GM12878 (cell line): ENCODE data around the gene PLCG2. TPM values are rescaled to one million over a fixed set of nuclear protein-coding genes. Genes with fewer than 3 reads are reported as not detected.

Source experiments
- ATAC-seq: fragments of 200-7000 bp; cut with Tn5 transposase; 3 replicates; pipeline ENCODE4 v1.9.1; 2020; ENCODE audit warnings: mild to moderate bottlenecking, moderate library complexity
- BruUV-seq: library from RNA; stranded (reverse); fragments of 400-500 nt; replicated peaks from 2 replicates; lab custom pipeline; 2021; lab: Mats Ljungman, UMichigan
- CTCF ChIA-PET: fragments of 300-600 bp; sonication (Branson Sonifier 250); formaldehyde crosslinking; extraction: SDS; loops from one replicate; lab custom pipeline; 2021; ENCODE audit warnings: inconsistent platforms; lab: Yijun Ruan, JAX
- POLR2A ChIA-PET: fragments of 350-600 bp; formaldehyde crosslinking; extraction: SDS; loops from one replicate; lab custom pipeline; 2021; ENCODE audit warnings: inconsistent platforms; lab: Charles Lee
- RAD21 ChIA-PET: fragments of 300-600 bp; sonication (Branson Sonifier 250); formaldehyde crosslinking; loops from one replicate; lab custom pipeline; 2023; ENCODE audit warnings: antibody characterized with exemption; ENCODE audit not compliant: unreplicated experiment; lab: Charles Lee
- SMC1A ChIA-PET: fragments of 300-600 bp; sonication (Branson Sonifier 250); formaldehyde crosslinking; loops from one replicate; lab custom pipeline; 2023; ENCODE audit not compliant: unreplicated experiment, uncharacterized antibody; lab: Charles Lee
- DNase-seq: peaks from one replicate; pipeline ENCODE4 v3.0.0-alpha.2; 2011; ENCODE audit warnings: low read depth, low spot score
- FAIRE-seq: peaks from 3 replicates; lab custom pipeline; 2011; peaks lifted over from hg19 to GRCh38; lab: Jason Lieb, UNC
- H2AFZ ChIP-seq: 2 replicates; pipeline ENCODE4 v1.6.0; 2011; ENCODE audit warnings: low read depth, low read length, control low read depth; ENCODE audit not compliant: control insufficient read depth
- H3K27ac ChIP-seq: 2 replicates; pipeline ENCODE4 v1.5.1; 2011; ENCODE audit warnings: control low read depth; ENCODE audit not compliant: control insufficient read depth, insufficient read depth
- H3K27me3 ChIP-seq, 2 experiments: replicated peaks in 1 of 2; 2 replicates each; pipeline versions ENCODE4 v1.6.0 to v1.6.1; 2011; ENCODE audit warnings: low read length in 1 of 2; ENCODE audit not compliant: control insufficient read depth in 2 of 2, insufficient read depth in 2 of 2
- H3K36me3 ChIP-seq, 2 experiments: 2 replicates each; pipeline ENCODE4 v1.5.1; 2011; ENCODE audit warnings: low read length in 1 of 2; ENCODE audit not compliant: control insufficient read depth in 2 of 2, insufficient read depth in 2 of 2
- H3K4me1 ChIP-seq: 2 replicates; pipeline ENCODE4 v1.6.1; 2011; ENCODE audit warnings: mild to moderate bottlenecking, low read length, moderate library complexity, mixed read lengths; ENCODE audit not compliant: control insufficient read depth, insufficient read depth
- H3K4me2 ChIP-seq: 2 replicates; pipeline ENCODE4 v1.6.0; 2011; ENCODE audit warnings: control low read depth; ENCODE audit not compliant: control insufficient read depth, insufficient read depth
- H3K4me3 ChIP-seq: fragments of 200-600 bp; sonication (generic); 2 replicates; pipeline ENCODE4 v1.5.1; 2016
- H3K79me2 ChIP-seq: 2 replicates; pipeline ENCODE4 v1.6.0; 2011; ENCODE audit warnings: low read length; ENCODE audit not compliant: control insufficient read depth, insufficient read depth
- H3K9ac ChIP-seq: 2 replicates; pipeline ENCODE4 v1.8.0; 2011; ENCODE audit warnings: low read length, control low read depth, mixed read lengths; ENCODE audit not compliant: control insufficient read depth, insufficient read depth
- H3K9me3 ChIP-seq: replicated peaks from 3 replicates; pipeline ENCODE4 v1.5.1; 2011; ENCODE audit warnings: mild to moderate bottlenecking, low read length; ENCODE audit not compliant: control insufficient read depth, insufficient read depth
- H4K20me1 ChIP-seq: 2 replicates; pipeline ENCODE4 v1.6.0; 2011; ENCODE audit not compliant: control insufficient read depth, insufficient read depth
- BACH1 ChIP-seq: fragments of 450-650 bp; IDR thresholded peaks from 2 replicates; pipeline ENCODE4 v1.6.1; 2017; ENCODE audit warnings: mild to moderate bottlenecking, borderline replicate concordance
- CBX5 ChIP-seq: sonication (generic); IDR thresholded peaks from 2 replicates; pipeline ENCODE4 v1.6.1; 2016; ENCODE audit warnings: low read depth, moderate library complexity, mild to moderate bottlenecking, inconsistent platforms
- CUX1 ChIP-seq: IDR thresholded peaks from 2 replicates; pipeline ENCODE4 v1.6.1; 2012; ENCODE audit warnings: improper control_type of control experiment, low read depth, low read length; ENCODE audit not compliant: insufficient replicate concordance
- HSF1 ChIP-seq: fragments of 150-350 bp; IDR thresholded peaks from 2 replicates; pipeline ENCODE4 v1.6.1; 2014; ENCODE audit warnings: mild to moderate bottlenecking, low read depth, low read length
- IKZF2 ChIP-seq, 2 experiments: fragments of 450-650 bp; IDR thresholded peaks; 2 replicates each; pipeline ENCODE4 v1.6.1; 2017; ENCODE audit warnings: mild to moderate bottlenecking in 2 of 2, moderate library complexity in 2 of 2
- JUND ChIP-seq: IDR thresholded peaks from 2 replicates; pipeline ENCODE4 v1.6.1; 2012; ENCODE audit warnings: low read depth, mild to moderate bottlenecking, low read length, improper control_type of control experiment, moderate library complexity
- MTA2 ChIP-seq: fragments of 450-650 bp; IDR thresholded peaks from 2 replicates; pipeline ENCODE4 v1.6.1; 2016; ENCODE audit warnings: low read depth, mild to moderate bottlenecking, moderate library complexity
- NR2C2 ChIP-seq: IDR thresholded peaks from 2 replicates; pipeline ENCODE4 v1.6.1; 2011; ENCODE audit warnings: borderline replicate concordance, low read depth; ENCODE audit not compliant: control insufficient read depth, insufficient read length
- RB1 ChIP-seq: fragments of 450-650 bp; formaldehyde crosslinking; IDR thresholded peaks from 2 replicates; pipeline ENCODE4 v1.6.1; 2017; ENCODE audit warnings: mild to moderate bottlenecking, borderline replicate concordance
- SKIL ChIP-seq: fragments of 450-650 bp; IDR thresholded peaks from 2 replicates; pipeline ENCODE4 v1.6.1; 2017; ENCODE audit warnings: mild to moderate bottlenecking, low read depth, inconsistent platforms; ENCODE audit not compliant: poor library complexity, severe bottlenecking
- SREBF1 ChIP-seq: IDR thresholded peaks from 2 replicates; pipeline ENCODE4 v1.6.1; 2012; ENCODE audit warnings: mild to moderate bottlenecking, low read length
- STAT3 ChIP-seq: IDR thresholded peaks from 2 replicates; pipeline ENCODE4 v1.6.1; 2011; ENCODE audit warnings: low read depth, low read length, improper control_type of control experiment
- WGBS: methylation state at CpG from one replicate; pipeline ENCODE4 v1.1.6; 2016; ENCODE audit warnings: low lambda C conversion rate; ENCODE audit not compliant: insufficient replicate concordance, insufficient coverage; ENCODE audit errors: missing lambda C conversion rate; 5-methylcytosine and 5-hydroxymethylcytosine counted together
- in situ Hi-C: fragments of 300-500 bp; cut with MboI; formaldehyde crosslinking; loops from 9 replicates; pipeline ENCODE4 v1.14.3; 2018; ENCODE audit warnings: mixed read lengths
- intact Hi-C: fragments of 100-400 bp; cut with micrococcal nuclease; formaldehyde crosslinking; loops from one replicate; pipeline ENCODE4 v1.14.2; 2022; ENCODE audit not compliant: unreplicated experiment
- polyA plus RNA-seq, 11 experiments: library from polyadenylated mRNA; depleted of rRNA in 4 of 11; unstranded in 6 of 11; stranded (reverse) in 5 of 11; fragments of >200 nt; fragmentation: Nextera tagmentation in 4 of 11; fragmentation: Illumina TruSeq in 1 of 11; extraction: Ambion mirVana in 4 of 11; extraction: Trizol in 1 of 11; gene quantifications; 1 replicate in 1 of 11; 2 replicates in 10 of 11; pipeline versions ENCODE4 v1.2.1 to v1.2.3, GENCODE V29; 2011 to 2016; ENCODE audit warnings: inconsistent platforms in 2 of 11, missing spikeins in 2 of 11, low read depth in 1 of 11
- total RNA-seq, 4 experiments: library from RNA; depleted of rRNA in 3 of 4; stranded (reverse); fragments of >200 nt in 3 of 4; fragmentation: Illumina TruSeq in 1 of 4; extraction: Trizol in 1 of 4; gene quantifications; 2 replicates each; pipeline versions ENCODE4 v1.2.1 to v1.2.3, GENCODE V29; 2013 to 2021

Gene PLCG2
- total and polyA plus RNA-seq, 10 of the 15 experiments (the other 5 are each of a cell fraction or from before 2014, with no cell fraction given) = 47.6 to 256 (median 149) TPM

- BruUV-seq = no TSS peak
- ATAC-seq (no peak), FAIRE-seq (no peak), DNase-seq (no peak)
- Histone ChIP-seq H4K20me1 (no peaks in the 10 kb centered on the region), H3K4me1 (no peaks in the 10 kb centered on the region), H3K4me2 (no peak overlapping the region), H3K9ac (no peak overlapping the region), H3K36me3 (peaks cover 42 to 67% of the 10 kb centered on the region in 2 experiments), H3K9me3 (no peaks in the 10 kb centered on the region; the same call in 2 of the 3 replicates), H2AFZ (no peak overlapping the region), H3K79me2 (no peaks in the 10 kb centered on the region), H3K4me3 (no peak overlapping the region), H3K27ac (no peak overlapping the region), H3K27me3 (no peaks in the 10 kb centered on the region)
- 88% methylated on average over 9 of the region's 9 CpGs for WGBS
- ChIA-PET CTCF (no interaction called here), POLR2A (no interaction called here), RAD21 (no interaction called here), SMC1A (no interaction called here)
- intact Hi-C loops (no loop called here), in situ Hi-C loops (no loop called here)
- TF ChIP-seq STAT3 (no peak), CUX1 (no peak), SKIL (no peak), CBX5 (no peak), NR2C2 (no peak), JUND (no peak), IKZF2 (IDR thresholded peaks at IDR 0.05) (no peak), SREBF1 (no peak), MTA2 (no peak), HSF1 (no peak), BACH1 (no peak), RB1 (no peak)
Observed at GRCh38 chr16:81923296-81923695, 144.2 kb downstream of the PLCG2 start.
